Parathyroid adenoma (tissue), 2 donors: ENCODE measurements around the gene TCEAL3.

ENCODE experiments used
- H2AFZ ChIP-seq: fragments of 300-600 bp; sonication (generic); one replicate; pipeline ENCODE4 v1.7.0; 2017; ENCODE audit warnings: antibody characterized with exemption, mild to moderate bottlenecking
- H3K27ac ChIP-seq: fragments of 300-600 bp; sonication (generic); one replicate; pipeline ENCODE4 v1.7.0; 2017
- H3K27me3 ChIP-seq: fragments of 300-600 bp; sonication (generic); one replicate; pipeline ENCODE4 v1.7.0; 2017; ENCODE audit warnings: low read length; ENCODE audit not compliant: control insufficient read depth, insufficient read depth
- H3K36me3 ChIP-seq: fragments of 300-600 bp; sonication (generic); one replicate; pipeline ENCODE4 v1.7.0; 2017; ENCODE audit warnings: low read length; ENCODE audit not compliant: control insufficient read depth, insufficient read depth
- H3K4me1 ChIP-seq: fragments of 300-600 bp; sonication (generic); one replicate; pipeline ENCODE4 v1.7.0; 2017; ENCODE audit warnings: control low read depth
- H3K4me2 ChIP-seq: fragments of 300-600 bp; sonication (generic); one replicate; pipeline ENCODE4 v1.7.0; 2017; ENCODE audit warnings: low read length
- H3K4me3 ChIP-seq: fragments of 300-600 bp; sonication (generic); one replicate; pipeline ENCODE4 v1.7.0; 2017; ENCODE audit warnings: low read depth, low read length
- H3K79me2 ChIP-seq: fragments of 300-600 bp; sonication (generic); one replicate; pipeline ENCODE4 v1.7.0; 2017; ENCODE audit warnings: control low read depth
- H3K9ac ChIP-seq: fragments of 300-600 bp; sonication (generic); one replicate; pipeline ENCODE4 v1.7.0; 2017; ENCODE audit warnings: mild to moderate bottlenecking
- H3K9me3 ChIP-seq: fragments of 300-600 bp; sonication (generic); one replicate; pipeline ENCODE4 v1.7.0; 2017; ENCODE audit warnings: low read length; ENCODE audit not compliant: control insufficient read depth
- TF ChIP-seq, protein P1 (sequence below): fragments of 300-600 bp; sonication (generic); IDR thresholded peaks from one replicate; pipeline ENCODE4 v1.7.0; 2017; ENCODE audit warnings: antibody characterized with exemption, mild to moderate bottlenecking
- donor health status: primary hyperparathyroidism.

The TCEAL3 gene

GRCh38 chrX:103565752-103566151 is 42.0 kb upstream of the TCEAL3 start:
- no peak overlapping the region for H2AFZ ChIP-seq
- no peaks in the 10 kb centered on the region for H3K79me2 ChIP-seq
- no peak overlapping the region for H3K4me2 ChIP-seq
- no peaks in the 10 kb centered on the region for H3K27me3 ChIP-seq
- no peaks in the 10 kb centered on the region for H3K36me3 ChIP-seq
- no peak overlapping the region for H3K27ac ChIP-seq
- no peak overlapping the region for H3K4me3 ChIP-seq
- TF ChIP-seq, protein P1, sequence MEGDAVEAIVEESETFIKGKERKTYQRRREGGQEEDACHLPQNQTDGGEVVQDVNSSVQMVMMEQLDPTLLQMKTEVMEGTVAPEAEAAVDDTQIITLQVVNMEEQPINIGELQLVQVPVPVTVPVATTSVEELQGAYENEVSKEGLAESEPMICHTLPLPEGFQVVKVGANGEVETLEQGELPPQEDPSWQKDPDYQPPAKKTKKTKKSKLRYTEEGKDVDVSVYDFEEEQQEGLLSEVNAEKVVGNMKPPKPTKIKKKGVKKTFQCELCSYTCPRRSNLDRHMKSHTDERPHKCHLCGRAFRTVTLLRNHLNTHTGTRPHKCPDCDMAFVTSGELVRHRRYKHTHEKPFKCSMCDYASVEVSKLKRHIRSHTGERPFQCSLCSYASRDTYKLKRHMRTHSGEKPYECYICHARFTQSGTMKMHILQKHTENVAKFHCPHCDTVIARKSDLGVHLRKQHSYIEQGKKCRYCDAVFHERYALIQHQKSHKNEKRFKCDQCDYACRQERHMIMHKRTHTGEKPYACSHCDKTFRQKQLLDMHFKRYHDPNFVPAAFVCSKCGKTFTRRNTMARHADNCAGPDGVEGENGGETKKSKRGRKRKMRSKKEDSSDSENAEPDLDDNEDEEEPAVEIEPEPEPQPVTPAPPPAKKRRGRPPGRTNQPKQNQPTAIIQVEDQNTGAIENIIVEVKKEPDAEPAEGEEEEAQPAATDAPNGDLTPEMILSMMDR: no peak
- no peak overlapping the region for H3K9ac ChIP-seq
- H3K4me1 ChIP-seq: no peaks in the 10 kb centered on the region
- H3K9me3 ChIP-seq: no peaks in the 10 kb centered on the region

DNA sequence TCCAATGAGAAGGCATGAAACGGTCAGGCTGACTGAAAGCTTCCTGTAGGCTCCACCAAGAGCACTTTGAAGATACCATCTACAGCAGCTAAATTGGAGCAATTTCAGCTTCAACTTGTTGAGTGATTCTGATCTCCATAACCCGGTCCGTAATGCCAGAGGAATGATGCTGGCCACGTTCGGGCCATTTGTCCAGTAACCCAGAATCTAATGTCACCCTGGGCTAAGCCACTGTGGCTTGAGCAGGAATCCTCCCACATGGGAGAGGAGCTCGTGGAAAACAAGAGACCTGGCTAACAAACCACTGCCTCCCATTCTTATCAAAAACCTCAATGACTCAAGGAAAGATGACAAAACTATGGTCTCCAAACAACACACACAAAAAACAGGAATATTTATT is 36.6 kb upstream of the TCEAL3 start:
- no peaks in the 10 kb centered on the region for H3K4me1 ChIP-seq
- TF ChIP-seq, protein P1: no peak
- H2AFZ ChIP-seq: no peak overlapping the region
- no peak overlapping the region for H3K4me3 ChIP-seq
- H3K27me3 ChIP-seq: no peaks in the 10 kb centered on the region
- no peak overlapping the region for H3K27ac ChIP-seq
- H3K79me2 ChIP-seq: no peaks in the 10 kb centered on the region
- no peak overlapping the region for H3K9ac ChIP-seq
- H3K4me2 ChIP-seq: no peak overlapping the region
- no peaks in the 10 kb centered on the region for H3K9me3 ChIP-seq
- H3K36me3 ChIP-seq: no peaks in the 10 kb centered on the region

DNA sequence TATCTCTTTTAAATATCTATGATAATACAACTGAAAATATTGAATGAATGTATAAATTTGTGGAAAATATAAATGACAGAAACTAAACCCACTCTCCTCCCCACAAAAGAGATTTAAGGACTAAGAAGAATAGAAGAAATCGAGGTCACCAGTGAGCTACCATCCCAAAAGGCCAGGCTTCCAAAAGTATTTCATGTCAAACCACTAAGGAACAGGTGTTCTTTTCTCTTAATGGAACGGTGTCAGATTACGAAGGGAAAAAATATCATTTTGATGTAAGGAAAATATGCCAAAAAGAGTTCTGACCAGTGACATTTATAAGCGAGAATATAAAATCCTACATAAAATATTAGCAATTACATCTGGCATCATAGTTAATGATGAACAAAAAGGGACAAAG is 36.0 kb upstream of the TCEAL3 start:
- TF ChIP-seq, protein P1: no peak
- no peaks in the 10 kb centered on the region for H3K4me1 ChIP-seq
- H3K4me3 ChIP-seq: no peak overlapping the region

GRCh38 chrX:103573202-103573601 is 34.6 kb upstream of the TCEAL3 start:
- Histone ChIP-seq H3K27ac (no peak overlapping the region), H3K9ac (no peak overlapping the region), H3K4me2 (no peak overlapping the region), H3K27me3 (no peaks in the 10 kb centered on the region), H3K4me3 (no peak overlapping the region), H3K9me3 (no peaks in the 10 kb centered on the region), H3K4me1 (no peaks in the 10 kb centered on the region), H3K36me3 (no peaks in the 10 kb centered on the region), H3K79me2 (no peaks in the 10 kb centered on the region), H2AFZ (no peak overlapping the region)
- TF ChIP-seq, protein P1: no peak

More for the DNA sequence above, 36.0 kb upstream of the TCEAL3 start:
- H3K4me2 ChIP-seq: no peak overlapping the region
- H3K27ac ChIP-seq: no peak overlapping the region
- H3K9ac ChIP-seq: no peak overlapping the region
- H3K9me3 ChIP-seq: no peaks in the 10 kb centered on the region
- H2AFZ ChIP-seq: no peak overlapping the region
- no peaks in the 10 kb centered on the region for H3K27me3 ChIP-seq
- no peaks in the 10 kb centered on the region for H3K36me3 ChIP-seq
- H3K79me2 ChIP-seq: no peaks in the 10 kb centered on the region

DNA sequence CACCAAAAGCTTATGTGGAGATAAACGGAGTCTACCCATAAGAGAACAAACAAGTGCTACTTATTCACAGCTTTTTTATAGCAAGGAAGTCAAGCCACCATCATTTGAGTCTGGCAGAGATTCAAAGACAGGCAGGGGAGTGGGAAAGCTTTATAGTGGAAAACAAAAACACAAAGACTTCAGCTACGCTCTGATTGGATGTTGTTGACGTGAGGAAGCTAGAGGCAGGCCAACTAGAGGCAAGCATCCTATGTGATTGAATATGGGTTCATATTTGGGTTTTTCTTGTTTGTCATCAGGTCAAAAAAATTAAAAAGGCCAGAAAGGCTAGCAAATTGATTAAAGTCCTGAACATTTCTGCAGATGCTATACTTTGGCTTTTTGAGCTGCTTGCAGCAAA is 23.2 kb upstream of the TCEAL3 start:
- Histone ChIP-seq H3K9ac (no peak overlapping the region), H3K27me3 (no peaks in the 10 kb centered on the region), H3K4me1 (peaks cover 3% of the 10 kb centered on the region), H3K4me3 (no peak overlapping the region), H3K4me2 (no peak overlapping the region), H3K36me3 (no peaks in the 10 kb centered on the region), H3K79me2 (no peaks in the 10 kb centered on the region), H2AFZ (peak overlapping the region; percentile 75), H3K9me3 (no peaks in the 10 kb centered on the region), H3K27ac (no peak overlapping the region)
- TF ChIP-seq, protein P1: no peak
